Colon (tissue), 2 donors: ENCODE measurements around the gene MBNL1.
"Not testable (repeated sequence)": the region's sequence is repeated elsewhere in the genome, so short reads cannot be mapped to it uniquely, and the experiment has no call there.

Experiments
- FAIRE-seq: peaks from 2 replicates; lab custom pipeline; 2012; peaks lifted over from hg19 to GRCh38; lab: Jason Lieb, UNC
- donor health status: control.
- donor health status: control.

Gene MBNL1

GRCh38 chr3:152350139-152350538, 81.4 kb downstream of the MBNL1 start:
- FAIRE-seq = no peak

- FAIRE-seq = no peak
Observed at GRCh38 chr3:152350776-152351175, 82.0 kb downstream of the MBNL1 start.

- no peak for FAIRE-seq
Observed at GRCh38 chr3:152352554-152352953, 83.8 kb downstream of the MBNL1 start.

GRCh38 chr3:152353578-152353977, 84.8 kb downstream of the MBNL1 start:
- FAIRE-seq = no peak

- FAIRE-seq = no peak
Observed at GRCh38 chr3:152355744-152356665, 87.3 kb downstream of the MBNL1 start.

- no peak for FAIRE-seq
Observed at GRCh38 chr3:152356870-152357276, 88.1 kb downstream of the MBNL1 start.

GRCh38 chr3:152357587-152357986, 88.9 kb downstream of the MBNL1 start:
- FAIRE-seq = no peak

- FAIRE-seq = no peak
Observed at GRCh38 chr3:152359385-152360248, 90.9 kb downstream of the MBNL1 start.

- no peak for FAIRE-seq
Observed at GRCh38 chr3:152360302-152360701, 91.6 kb downstream of the MBNL1 start.

GRCh38 chr3:152360966-152361365, 92.2 kb downstream of the MBNL1 start:
- no peak for FAIRE-seq

GRCh38 chr3:152362086-152362485, 93.4 kb downstream of the MBNL1 start:
- no peak for FAIRE-seq

- no peak for FAIRE-seq
Observed at GRCh38 chr3:152364237-152364636, 95.5 kb downstream of the MBNL1 start.

- no peak for FAIRE-seq
Observed at GRCh38 chr3:152365126-152365525, 96.4 kb downstream of the MBNL1 start.

- FAIRE-seq = no peak
Observed at GRCh38 chr3:152365766-152366593, 97.3 kb downstream of the MBNL1 start.

GRCh38 chr3:152367192-152367591, 98.5 kb downstream of the MBNL1 start:
- FAIRE-seq = not testable (repeated sequence)

- FAIRE-seq = not testable (repeated sequence)
Observed at GRCh38 chr3:152372633-152373032, 103.9 kb downstream of the MBNL1 start.

GRCh38 chr3:152373379-152373778, 104.7 kb downstream of the MBNL1 start:
- no peak for FAIRE-seq

- no peak for FAIRE-seq
Observed at GRCh38 chr3:152374262-152374990, 105.7 kb downstream of the MBNL1 start.

- no peak for FAIRE-seq
Observed at GRCh38 chr3:152375546-152375945, 106.8 kb downstream of the MBNL1 start.

GRCh38 chr3:152376351-152377183, 107.8 kb downstream of the MBNL1 start:
- FAIRE-seq = no peak
